Measurements from ENCODE around the gene CADPS2. TPM values are rescaled to one million over a fixed set of nuclear protein-coding genes. Genes with fewer than 3 reads are reported as not detected.

Gene CADPS2
- total RNA-seq, 2 experiments from 2014 or later, result not detected

DNA sequence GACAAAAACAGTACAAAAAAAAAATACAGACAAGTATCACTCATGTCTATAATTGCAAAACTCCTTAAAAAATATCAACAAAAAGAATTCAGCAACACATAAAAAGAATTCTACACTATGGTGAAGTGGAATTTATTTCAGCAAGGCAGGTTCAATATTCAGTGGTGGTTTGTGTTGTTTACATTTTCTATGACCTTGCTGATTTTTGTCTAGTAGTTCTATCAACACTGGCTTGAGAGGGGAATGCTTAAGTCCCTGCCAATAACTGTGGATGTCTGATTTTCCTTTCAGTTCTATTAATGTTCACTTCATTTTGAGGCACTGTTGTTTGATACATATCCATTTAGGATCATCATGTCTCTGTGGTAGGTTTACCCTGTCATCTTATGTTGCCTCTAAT is 58.5 kb downstream of the CADPS2 start:
- POLR2A ChIA-PET, result no interaction called here
- Histone ChIP-seq H3K79me2 (ENCODE audit: insufficient read depth, low read depth, low read length) (no peaks in the 10 kb centered on the region), H3K36me3 (ENCODE audit: insufficient read depth, low read length) (no peaks in the 10 kb centered on the region), H4K20me1 (ENCODE audit: insufficient read depth, low read length) (no peaks in the 10 kb centered on the region), H3K4me2 (ENCODE audit: low read length) (no peak overlapping the region), H3K4me3 (ENCODE audit: low read depth, low read length, poor library complexity, severe bottlenecking) (no peak overlapping the region), H3K27ac (ENCODE audit: low read depth, low read length, poor library complexity, severe bottlenecking) (no peak overlapping the region), H3K4me1 (ENCODE audit: insufficient read depth, low read length, poor library complexity, severe bottlenecking) (no peaks in the 10 kb centered on the region), H2AFZ (ENCODE audit: low read length) (no peak overlapping the region), H3K9me2 (ENCODE audit: insufficient read depth, low read length) (no peaks in the 10 kb centered on the region), H3K9me3 (ENCODE audit: low read length) (no peaks in the 10 kb centered on the region)
- BruUV-seq (replicated peaks), result no TSS peak
- CTCF ChIA-PET (ENCODE audit: unreplicated experiment), result no interaction called here
- intact Hi-C loops (cut with micrococcal nuclease; ENCODE audit: unreplicated experiment), result no loop called here
- TF ChIP-seq, protein P1, sequence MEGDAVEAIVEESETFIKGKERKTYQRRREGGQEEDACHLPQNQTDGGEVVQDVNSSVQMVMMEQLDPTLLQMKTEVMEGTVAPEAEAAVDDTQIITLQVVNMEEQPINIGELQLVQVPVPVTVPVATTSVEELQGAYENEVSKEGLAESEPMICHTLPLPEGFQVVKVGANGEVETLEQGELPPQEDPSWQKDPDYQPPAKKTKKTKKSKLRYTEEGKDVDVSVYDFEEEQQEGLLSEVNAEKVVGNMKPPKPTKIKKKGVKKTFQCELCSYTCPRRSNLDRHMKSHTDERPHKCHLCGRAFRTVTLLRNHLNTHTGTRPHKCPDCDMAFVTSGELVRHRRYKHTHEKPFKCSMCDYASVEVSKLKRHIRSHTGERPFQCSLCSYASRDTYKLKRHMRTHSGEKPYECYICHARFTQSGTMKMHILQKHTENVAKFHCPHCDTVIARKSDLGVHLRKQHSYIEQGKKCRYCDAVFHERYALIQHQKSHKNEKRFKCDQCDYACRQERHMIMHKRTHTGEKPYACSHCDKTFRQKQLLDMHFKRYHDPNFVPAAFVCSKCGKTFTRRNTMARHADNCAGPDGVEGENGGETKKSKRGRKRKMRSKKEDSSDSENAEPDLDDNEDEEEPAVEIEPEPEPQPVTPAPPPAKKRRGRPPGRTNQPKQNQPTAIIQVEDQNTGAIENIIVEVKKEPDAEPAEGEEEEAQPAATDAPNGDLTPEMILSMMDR (conservative IDR thresholded peaks at IDR 0.05; ENCODE audit: low read length), result no peak
- no peak for TF ChIP-seq EZH2phosphoT487 (IDR thresholded peaks at IDR 0.05; ENCODE audit: borderline replicate concordance, low read depth, low read length)
- no peak for DNase-seq (ENCODE audit: low spot score)

- H3K27ac ChIP-seq (ENCODE audit: low read depth, low read length, poor library complexity, severe bottlenecking), result no peak overlapping the region
- DNase-seq (ENCODE audit: low spot score), result no peak
- TF ChIP-seq, protein P1 (conservative IDR thresholded peaks at IDR 0.05; ENCODE audit: low read length), result no peak
- TF ChIP-seq EZH2phosphoT487 (IDR thresholded peaks at IDR 0.05; ENCODE audit: borderline replicate concordance, low read depth, low read length), result no peak
- H3K4me1 ChIP-seq (ENCODE audit: insufficient read depth, low read length, poor library complexity, severe bottlenecking), result no peaks in the 10 kb centered on the region
- no peaks in the 10 kb centered on the region for H3K9me2 ChIP-seq (ENCODE audit: insufficient read depth, low read length)
- no peaks in the 10 kb centered on the region for H3K79me2 ChIP-seq (ENCODE audit: insufficient read depth, low read depth, low read length)
- no peaks in the 10 kb centered on the region for H3K9me3 ChIP-seq (ENCODE audit: low read length)
- H4K20me1 ChIP-seq (ENCODE audit: insufficient read depth, low read length), result no peaks in the 10 kb centered on the region
- intact Hi-C loops (cut with micrococcal nuclease; ENCODE audit: unreplicated experiment), result no loop called here
- CTCF ChIA-PET (ENCODE audit: unreplicated experiment), result no interaction called here
- no peak overlapping the region for H3K4me3 ChIP-seq (ENCODE audit: low read depth, low read length, poor library complexity, severe bottlenecking)
- POLR2A ChIA-PET, result interaction anchor here (0.7 kb wide), 1 partner anchor 153 kb away, joined by 3 read pairs; no protein-coding TSS in a partner anchor
- no peak overlapping the region for H3K4me2 ChIP-seq (ENCODE audit: low read length)
- H3K36me3 ChIP-seq (ENCODE audit: insufficient read depth, low read length), result no peaks in the 10 kb centered on the region
- no peak overlapping the region for H2AFZ ChIP-seq (ENCODE audit: low read length)
- no TSS peak for BruUV-seq (replicated peaks)
These were observed 72.4 kb downstream of the CADPS2 start for GRCh38 chr7:122813845-122814244.

DNA sequence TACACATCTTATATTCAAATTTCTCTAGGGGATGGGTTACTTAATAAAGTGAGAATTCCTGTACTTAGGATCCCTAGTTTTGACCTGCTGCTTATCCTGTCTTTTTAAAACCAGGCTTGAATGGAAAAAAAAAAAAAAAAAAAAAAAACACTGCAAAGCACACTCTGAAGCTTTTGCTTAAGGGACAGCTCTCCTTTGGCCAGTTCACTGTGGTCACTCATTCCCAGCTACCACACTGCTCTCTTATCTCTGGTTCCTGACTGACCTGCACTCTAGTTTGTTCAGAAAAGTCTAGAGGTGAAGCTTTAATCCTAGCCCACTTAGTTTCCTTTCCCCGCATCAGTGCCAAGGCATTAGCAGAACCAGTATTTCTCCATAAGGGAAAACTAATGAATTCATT is 82.4 kb downstream of the CADPS2 start:
- H2AFZ ChIP-seq (ENCODE audit: low read length), result no peak overlapping the region
- H3K4me2 ChIP-seq (ENCODE audit: low read length), result no peak overlapping the region
- TF ChIP-seq, protein P1 (conservative IDR thresholded peaks at IDR 0.05; ENCODE audit: low read length), result no peak
- no peak for TF ChIP-seq EZH2phosphoT487 (IDR thresholded peaks at IDR 0.05; ENCODE audit: borderline replicate concordance, low read depth, low read length)
- ChIA-PET POLR2A (interaction anchor here (0.7 to 1.0 kb wide), 4 partner anchors 40 to 109 kb away, joined by 3 to 5 read pairs (median 3); no protein-coding TSS in a partner anchor), CTCF (ENCODE audit: unreplicated experiment) (no interaction called here)
- no peaks in the 10 kb centered on the region for H3K36me3 ChIP-seq (ENCODE audit: insufficient read depth, low read length)
- no peaks in the 10 kb centered on the region for H3K4me1 ChIP-seq (ENCODE audit: insufficient read depth, low read length, poor library complexity, severe bottlenecking)
- no peak overlapping the region for H3K4me3 ChIP-seq (ENCODE audit: low read depth, low read length, poor library complexity, severe bottlenecking)
- DNase-seq (ENCODE audit: low spot score), result no peak
- H3K9me2 ChIP-seq (ENCODE audit: insufficient read depth, low read length), result no peaks in the 10 kb centered on the region
- H4K20me1 ChIP-seq (ENCODE audit: insufficient read depth, low read length), result no peaks in the 10 kb centered on the region
- no peak overlapping the region for H3K27ac ChIP-seq (ENCODE audit: low read depth, low read length, poor library complexity, severe bottlenecking)
- no peaks in the 10 kb centered on the region for H3K79me2 ChIP-seq (ENCODE audit: insufficient read depth, low read depth, low read length)
- intact Hi-C loops (cut with micrococcal nuclease; ENCODE audit: unreplicated experiment), result no loop called here
- BruUV-seq (replicated peaks), result no TSS peak
- H3K9me3 ChIP-seq (ENCODE audit: low read length), result no peaks in the 10 kb centered on the region
